CD4-positive, alpha-beta T cell treated with Interleukin-15 for 4 hours (primary cell): ENCODE data around the gene NMNAT2.
"Not testable (repeated sequence)": the region's sequence is repeated elsewhere in the genome, so short reads cannot be mapped to it uniquely, and the experiment has no call there.

ENCODE experiments used
- DNase-seq: peaks from one replicate; pipeline ENCODE4 v3.0.0-alpha.2; 2020; ENCODE audit warnings: low spot score

The NMNAT2 gene

GRCh38 chr1:183285256-183285655 lies 132.9 kb downstream of the NMNAT2 start:
- DNase-seq, result no peak

DNA sequence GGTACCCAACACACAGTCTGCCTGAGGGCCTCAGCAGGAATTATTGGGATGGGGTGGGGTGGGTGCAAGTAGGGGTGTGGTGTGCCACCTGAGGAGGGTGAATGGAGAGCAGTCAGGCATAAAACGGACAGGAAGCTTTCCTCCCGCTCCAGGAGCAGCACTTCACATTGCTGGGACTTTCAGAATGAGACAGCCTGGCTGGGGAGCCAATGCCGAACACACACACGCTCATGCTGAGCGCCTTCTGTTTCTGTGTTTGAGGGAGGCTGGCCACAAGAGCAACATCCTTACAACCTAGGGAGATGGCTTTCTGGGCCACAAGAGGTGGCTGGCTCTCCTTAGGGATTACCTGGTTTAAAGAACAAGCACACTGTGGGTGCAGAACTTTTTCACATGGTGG lies 134.1 kb downstream of the NMNAT2 start:
- DNase-seq, result no peak

GRCh38 chr1:183283286-183283685 lies 134.9 kb downstream of the NMNAT2 start:
- DNase-seq, result no peak

DNA sequence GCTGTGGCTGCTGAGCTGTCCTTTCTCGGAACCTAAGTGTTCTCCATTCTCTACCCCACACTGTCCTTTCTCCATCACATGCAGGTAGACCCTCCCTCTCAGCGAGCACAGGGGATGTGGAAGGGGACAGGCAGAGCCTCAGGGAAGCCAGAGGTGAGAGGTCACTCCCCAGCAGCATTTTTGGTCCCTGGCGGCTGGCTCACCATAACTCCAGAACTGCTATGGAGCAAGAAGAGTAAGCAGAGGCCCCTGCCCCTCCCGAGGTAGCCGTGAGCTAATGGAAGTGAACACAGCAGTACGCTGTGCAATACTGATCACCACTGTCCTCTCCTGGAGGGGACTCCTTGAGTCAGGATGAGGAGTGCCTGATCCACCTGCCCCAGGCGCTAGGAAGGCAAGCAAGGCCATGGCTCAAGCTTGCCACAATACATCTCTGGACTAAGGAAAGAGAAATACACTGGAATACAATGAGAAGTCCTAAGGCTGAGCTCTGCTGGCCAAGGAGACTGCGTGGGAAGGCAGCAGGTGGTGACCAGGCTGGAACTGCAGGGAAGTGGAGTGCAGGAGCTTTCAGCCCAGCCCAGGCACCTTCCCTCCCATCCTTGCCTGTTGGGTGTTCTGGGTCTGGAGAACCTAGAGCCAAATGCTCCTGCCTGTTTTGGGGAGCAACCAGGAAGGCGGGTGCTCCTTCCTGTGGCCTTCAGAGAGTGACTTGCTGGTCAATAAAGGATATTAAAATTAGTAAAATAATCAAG lies 135.9 kb downstream of the NMNAT2 start:
- DNase-seq, result no peak

DNA sequence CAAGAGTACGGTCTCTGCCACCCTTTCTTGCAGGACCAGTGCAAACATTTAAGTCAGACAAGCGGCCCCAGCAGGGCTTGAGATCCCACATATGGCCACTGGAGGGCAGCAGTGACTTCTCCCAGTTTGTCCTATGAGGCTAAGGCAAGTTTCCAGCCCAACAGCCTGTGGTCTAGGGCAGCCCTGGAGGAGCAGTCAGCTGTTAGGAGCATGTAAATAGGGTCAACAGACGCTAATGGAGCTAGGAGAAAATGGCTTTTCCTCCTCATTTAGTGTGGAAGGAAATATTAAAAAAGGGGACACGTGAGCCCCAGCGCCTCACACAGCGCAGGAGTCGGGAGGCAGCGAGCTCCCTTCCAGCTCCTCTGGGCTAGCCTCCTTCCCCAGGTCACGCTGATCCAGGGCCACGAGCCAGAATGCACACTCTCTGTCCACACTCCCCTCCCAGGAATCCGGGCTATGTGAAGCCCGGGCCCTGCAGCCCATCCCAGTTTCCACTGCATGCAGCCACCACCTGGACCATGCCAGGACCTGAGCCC lies 136.6 kb downstream of the NMNAT2 start:
- peak; percentile 60 for DNase-seq

DNA sequence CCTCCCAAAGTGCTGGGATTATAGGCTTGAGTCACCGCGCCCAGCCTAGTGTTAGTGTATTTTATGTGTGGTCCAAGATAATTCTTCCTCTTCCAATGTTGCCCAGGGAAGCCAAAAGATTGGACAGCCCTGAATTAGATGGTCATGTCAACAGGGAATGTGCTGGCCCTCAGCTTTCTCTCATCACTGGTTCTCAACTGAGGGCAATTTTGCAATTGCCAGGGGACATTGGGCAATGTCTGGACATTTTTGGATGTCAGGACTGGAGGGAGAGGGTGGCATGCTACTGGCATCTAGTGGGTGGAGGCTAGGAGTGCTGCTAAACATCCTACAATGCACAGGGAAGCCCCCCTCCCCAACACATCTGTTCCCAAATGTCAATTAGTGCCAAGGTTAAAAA lies 137.1 kb downstream of the NMNAT2 start:
- DNase-seq, result no peak

DNA sequence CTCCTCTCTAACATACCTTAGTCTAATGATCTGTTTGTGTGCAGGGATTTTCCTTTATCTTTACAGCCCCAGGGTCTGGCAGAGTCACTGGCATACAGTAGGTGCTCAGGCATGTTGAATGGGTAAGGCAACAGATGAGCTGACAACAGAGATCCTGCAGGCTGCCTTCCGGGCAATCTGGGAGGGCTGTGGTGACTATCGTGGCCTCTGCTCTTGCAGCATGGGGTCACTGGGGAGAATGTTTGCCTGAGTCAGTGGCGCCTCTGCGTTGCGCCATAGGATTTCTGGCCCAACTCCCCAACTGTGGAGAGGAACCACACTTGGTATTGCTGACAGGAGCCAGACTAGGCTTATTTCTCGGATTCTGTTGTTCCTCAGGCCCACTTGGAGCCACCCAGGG lies 138.3 kb downstream of the NMNAT2 start:
- DNase-seq, result no peak

DNA sequence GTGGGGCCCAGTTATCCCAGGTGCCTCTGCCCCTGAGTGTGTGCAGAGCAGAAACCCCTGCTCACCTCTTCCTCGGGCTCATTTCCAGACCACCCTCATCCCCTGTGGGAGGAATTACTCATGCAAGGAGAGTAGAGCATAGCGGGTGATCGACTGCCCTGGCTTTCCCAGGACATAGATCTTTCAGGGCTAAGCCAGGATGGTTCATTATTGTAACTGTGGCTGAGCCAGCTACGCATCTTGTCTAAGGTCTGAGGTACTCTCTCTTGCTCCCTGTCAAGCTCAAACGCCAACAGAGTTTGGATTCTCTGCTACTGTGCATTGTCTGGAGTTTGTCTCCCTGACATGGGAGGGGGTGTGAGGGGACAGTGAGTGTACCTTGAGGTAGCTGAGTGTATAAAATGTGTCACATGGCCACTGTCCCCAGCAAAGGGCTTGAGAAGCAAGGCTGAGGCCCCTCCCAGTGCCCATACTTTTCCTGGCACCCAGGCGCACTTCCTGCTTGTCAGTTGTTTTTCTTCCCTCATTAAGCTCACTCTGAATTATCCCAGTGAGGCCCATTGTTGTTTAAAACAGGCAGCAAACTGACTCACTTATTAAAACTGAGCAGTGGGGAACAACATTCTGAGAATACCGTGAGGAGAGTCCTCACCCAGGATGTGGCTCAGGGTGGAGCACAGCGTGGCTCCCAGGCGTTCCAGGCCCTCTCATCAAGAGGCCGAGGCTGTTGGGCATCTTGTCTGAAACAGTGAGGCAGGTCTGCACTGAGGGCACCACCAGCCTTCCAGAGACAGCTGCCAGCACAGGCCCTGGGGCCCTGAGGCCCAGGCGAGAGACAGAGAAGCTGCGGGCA lies 139.2 kb downstream of the NMNAT2 start:
- no peak for DNase-seq

DNA sequence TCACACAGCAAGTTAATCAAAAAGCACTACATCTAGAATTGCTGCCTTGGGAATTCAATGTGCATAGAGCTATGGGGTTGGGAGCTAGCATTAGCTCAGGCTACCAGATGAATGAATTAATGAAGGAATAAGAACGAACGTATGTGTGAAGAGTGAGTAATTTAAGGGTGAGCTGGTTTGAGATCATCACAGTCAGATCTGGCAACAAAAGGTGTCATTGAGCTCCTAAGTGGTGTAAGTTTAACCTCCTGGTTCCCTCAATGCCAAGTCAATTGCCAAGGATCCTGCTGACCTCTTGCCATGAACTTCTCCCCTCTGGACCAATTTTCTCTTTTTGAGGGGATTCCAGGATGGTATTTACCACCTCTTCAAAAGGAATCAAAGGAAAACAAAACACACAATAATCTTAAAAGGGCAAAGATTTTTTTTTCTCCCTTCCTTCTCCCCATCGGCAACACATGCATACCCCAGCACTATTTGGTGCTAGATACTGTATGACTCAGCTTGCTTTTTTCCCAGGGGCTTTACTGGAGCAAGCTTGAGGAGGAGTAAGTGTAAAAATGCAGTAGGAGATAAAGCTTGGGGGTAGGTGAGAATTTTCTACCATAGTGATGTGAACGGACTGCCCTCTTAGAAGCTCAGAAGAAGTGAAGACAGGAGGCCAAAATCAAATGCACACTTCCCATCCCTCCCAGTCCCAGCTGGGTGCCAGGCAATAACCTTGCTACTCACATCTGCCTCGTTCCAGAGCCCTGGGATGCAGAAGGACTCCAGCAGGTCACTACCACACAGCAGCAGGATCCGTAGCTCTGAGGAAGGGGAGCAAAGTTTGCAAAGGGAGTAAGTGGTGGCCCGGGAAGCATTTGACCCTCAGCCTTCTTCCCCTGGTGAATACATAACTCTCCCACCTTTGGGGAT lies 140.1 kb downstream of the NMNAT2 start:
- no peak for DNase-seq

DNA sequence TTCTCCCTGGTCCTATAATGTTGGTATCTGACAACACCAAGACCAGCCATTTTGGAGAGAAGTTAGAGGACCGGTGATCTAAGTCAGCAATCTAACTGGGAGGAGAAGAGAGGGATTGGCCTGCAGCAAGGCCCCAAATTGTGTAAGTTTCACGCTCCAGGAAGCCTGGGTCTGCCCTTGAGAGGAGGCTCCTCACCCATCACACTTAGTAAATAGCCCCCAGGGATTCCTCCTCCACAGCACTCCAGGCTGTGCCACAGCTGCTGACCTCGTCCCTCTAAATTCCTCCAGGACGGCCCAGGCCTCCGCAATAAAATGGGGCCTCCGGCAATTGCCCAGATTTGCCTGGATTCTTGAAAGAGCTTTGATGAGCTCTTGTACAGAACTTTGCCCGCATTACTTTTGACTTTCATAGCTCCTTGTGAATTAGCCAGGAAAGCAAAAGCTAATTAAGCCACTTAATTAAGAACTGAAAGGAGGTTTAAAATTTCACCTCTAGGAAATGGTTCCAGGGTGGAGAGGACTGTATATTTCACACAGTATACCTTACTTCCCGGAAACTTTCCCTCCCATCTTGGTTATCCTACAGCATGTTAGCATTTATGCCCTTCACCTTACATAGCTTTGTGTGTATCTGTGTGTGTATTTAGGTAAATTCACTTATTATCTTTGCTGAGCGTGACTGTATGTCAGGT lies 141.6 kb downstream of the NMNAT2 start:
- no peak for DNase-seq

- no peak for DNase-seq
Observed at GRCh38 chr1:183275322-183275721, 142.9 kb downstream of the NMNAT2 start.

- no peak for DNase-seq
Observed at GRCh38 chr1:183274836-183275235, 143.3 kb downstream of the NMNAT2 start.

- DNase-seq, result not testable (repeated sequence)
Observed at GRCh38 chr1:183273984-183274383, 144.2 kb downstream of the NMNAT2 start.

GRCh38 chr1:183273300-183273699 lies 144.9 kb downstream of the NMNAT2 start:
- DNase-seq, result no peak

DNA sequence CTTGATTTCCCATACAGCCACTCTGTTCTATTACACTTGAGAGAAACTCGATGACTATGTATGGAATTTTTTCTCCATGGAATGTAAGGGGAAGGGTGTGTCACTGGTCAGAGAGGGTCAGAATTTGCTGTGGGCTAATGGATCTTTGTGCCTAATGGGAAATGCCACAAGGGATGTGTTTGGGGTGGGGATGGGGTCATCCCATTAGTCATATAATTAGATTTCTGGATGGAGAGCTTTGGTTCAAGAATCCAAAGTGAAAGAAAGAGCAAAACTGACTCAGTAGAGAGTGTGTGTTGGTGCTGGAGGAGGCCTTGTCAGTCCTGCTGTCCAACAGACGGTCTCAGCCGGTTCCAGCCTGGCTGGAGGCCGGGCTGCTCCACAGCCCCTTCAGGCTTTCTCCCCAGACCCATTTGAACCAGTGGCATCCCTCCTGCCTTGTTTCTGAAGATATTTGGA lies 145.8 kb downstream of the NMNAT2 start:
- no peak for DNase-seq

DNA sequence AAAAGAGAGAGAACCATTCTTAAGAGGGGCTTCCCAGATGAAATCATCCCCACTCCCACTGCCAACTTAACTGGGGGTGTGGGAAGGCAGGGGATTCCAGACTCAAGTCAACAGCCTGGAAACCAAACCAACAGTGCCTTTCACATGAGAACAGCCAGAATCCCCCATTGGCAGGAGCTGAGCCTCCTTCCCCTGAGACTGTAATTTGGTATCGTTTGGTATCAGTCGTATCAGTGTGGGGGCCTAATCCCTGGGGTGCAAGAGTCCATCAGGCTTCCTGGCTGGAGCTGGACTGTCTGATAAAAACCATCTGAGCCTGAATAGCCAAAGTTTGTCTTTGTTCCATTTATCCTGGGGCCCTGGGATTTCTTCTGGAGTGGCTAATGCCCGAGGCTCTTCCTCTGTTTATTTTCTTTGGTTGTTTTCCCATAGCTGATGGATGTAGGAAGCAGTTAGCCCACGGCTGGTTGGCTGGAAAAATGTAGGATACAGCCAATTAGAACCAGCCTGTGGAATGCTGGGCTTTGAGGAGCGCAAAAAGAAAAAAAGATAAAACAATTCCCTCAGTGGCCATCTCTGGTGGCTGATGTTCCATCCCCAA lies 147.5 kb downstream of the NMNAT2 start:
- no peak for DNase-seq

GRCh38 chr1:183267646-183268431 lies 150.3 kb downstream of the NMNAT2 start:
- no peak for DNase-seq

DNA sequence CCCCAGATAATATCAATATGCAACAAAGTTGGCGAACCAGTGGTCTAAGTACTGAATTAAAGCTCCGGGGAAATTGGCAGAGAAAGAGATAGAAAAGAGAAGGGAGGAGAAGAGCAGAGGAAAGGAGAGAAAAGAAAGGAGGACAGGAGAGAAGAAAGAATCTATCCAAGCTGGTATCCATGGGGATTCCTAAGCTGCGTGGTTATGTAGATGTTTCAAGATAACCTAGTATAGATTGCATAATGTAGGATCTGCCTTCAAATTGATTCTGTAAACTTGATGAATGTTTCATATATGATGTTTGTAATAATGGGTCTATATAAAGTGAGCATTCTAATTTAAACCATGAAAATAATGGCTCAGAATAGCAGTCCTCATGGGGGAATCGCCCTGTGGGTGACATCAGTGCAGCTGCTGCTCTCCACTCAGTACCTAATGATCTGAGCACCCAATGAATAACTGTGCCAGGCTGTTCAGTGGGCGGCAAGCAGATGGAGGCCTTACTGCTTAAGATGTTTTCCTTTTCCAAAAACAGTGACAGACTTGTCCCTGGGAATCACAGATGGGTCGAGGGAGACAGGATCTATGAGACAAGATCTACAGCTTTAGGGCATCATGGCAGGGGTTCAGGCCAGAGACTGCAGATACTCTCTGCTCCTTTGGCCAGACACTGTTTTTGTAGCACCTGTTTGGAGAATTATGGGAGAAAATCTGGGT lies 154.1 kb downstream of the NMNAT2 start:
- no peak for DNase-seq

DNA sequence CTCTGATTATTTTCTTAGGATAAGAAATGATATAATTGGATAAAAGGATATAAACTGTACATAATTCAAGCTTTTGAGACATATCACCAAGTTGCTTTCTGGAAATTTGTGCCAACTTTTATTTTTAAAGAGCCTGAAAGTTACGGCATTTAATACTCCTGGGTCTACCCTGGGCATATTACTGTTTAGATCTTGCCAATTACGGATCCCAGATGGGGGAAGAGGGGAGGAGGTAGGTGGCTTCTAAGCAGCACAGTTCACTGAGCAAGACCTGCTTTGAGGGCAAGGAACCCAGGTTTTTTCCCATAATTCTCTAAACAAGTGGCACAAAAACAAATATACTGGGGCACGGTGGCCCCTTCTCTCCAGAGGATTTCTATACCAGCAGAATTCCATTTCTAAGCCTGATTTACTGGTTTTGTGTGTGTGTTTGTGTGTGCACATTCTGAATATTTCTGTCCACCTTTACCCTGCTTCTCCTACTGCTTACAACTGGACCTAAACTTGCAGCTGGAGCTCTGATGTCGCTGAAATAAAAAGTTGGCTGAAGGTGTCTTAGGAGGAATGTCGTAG lies 155.5 kb downstream of the NMNAT2 start:
- DNase-seq, result no peak
